HEK293 (cell line): ENCODE results near the gene MRPL39.

Experiments used
- CTCF ChIA-PET: fragments of 350-600 bp; formaldehyde crosslinking; extraction: SDS; loops from one replicate; lab custom pipeline; 2021; ENCODE audit warnings: antibody characterized with exemption; lab: Yijun Ruan, JAX
- POLR2A ChIA-PET: fragments of 300-600 bp; formaldehyde crosslinking; extraction: SDS; loops from one replicate; lab custom pipeline; 2020; ENCODE audit warnings: antibody characterized with exemption, inconsistent platforms; lab: Yijun Ruan, JAX
- H3K27ac ChIP-seq: fragments of 200-500 bp; sonication (Bioruptor generic); 2 replicates; pipeline ENCODE4 v1.5.1; 2014; ENCODE audit warnings: low read depth, low read length, control low read depth, inconsistent platforms; ENCODE audit errors: extremely low read depth
- H3K36me3 ChIP-seq, 2 experiments: fragments of 200-500 bp in 1 of 2; sonication (Bioruptor generic) in 1 of 2; 1 replicate in 1 of 2; 2 replicates in 1 of 2; pipeline ENCODE4 v1.5.1; 2014 to 2017; ENCODE audit warnings: inconsistent platforms in 2 of 2, low read length in 2 of 2; ENCODE audit not compliant: control insufficient read depth in 2 of 2, insufficient read depth in 1 of 2
- H3K4me1 ChIP-seq: fragments of 200-500 bp; sonication (Bioruptor generic); 2 replicates; pipeline ENCODE4 v1.5.1; 2014; ENCODE audit warnings: mild to moderate bottlenecking, low read length, inconsistent platforms; ENCODE audit not compliant: control insufficient read depth, insufficient read depth
- H3K4me3 ChIP-seq: 2 replicates; pipeline ENCODE4 v1.5.1; 2011; ENCODE audit warnings: low read depth, mild to moderate bottlenecking, control low read depth, low read length, moderate library complexity
- H3K9me3 ChIP-seq: fragments of 200-500 bp; sonication (Bioruptor generic); 2 replicates; pipeline ENCODE4 v1.5.1; 2014; ENCODE audit warnings: low read depth, low read length, inconsistent platforms; ENCODE audit not compliant: control insufficient read depth, insufficient read depth
- BCL11A ChIP-seq: fragments of 450-650 bp; formaldehyde crosslinking; IDR thresholded peaks from 2 replicates; pipeline ENCODE4 v1.5.1; 2016; ENCODE audit warnings: low read depth, missing biosample characterization, missing genetic modification characterization
- HOXD13 ChIP-seq: sonication (generic); formaldehyde crosslinking; IDR thresholded peaks from 2 replicates; pipeline ENCODE4 v1.8.0; 2022; ENCODE audit warnings: missing genetic modification reagents, borderline replicate concordance
- KLF9 ChIP-seq: fragments of 450-650 bp; formaldehyde crosslinking; IDR thresholded peaks from 2 replicates; pipeline ENCODE4 v1.5.1; 2016; ENCODE audit warnings: missing biosample characterization, missing genetic modification characterization, low read depth
- MEIS1 ChIP-seq: sonication (generic); formaldehyde crosslinking; IDR thresholded peaks from 2 replicates; pipeline ENCODE4 v1.8.1; 2022; ENCODE audit warnings: missing genetic modification reagents, mild to moderate bottlenecking, borderline replicate concordance
- MYNN ChIP-seq: fragments of 450-650 bp; formaldehyde crosslinking; IDR thresholded peaks from 2 replicates; pipeline ENCODE4 v1.5.1; 2016; ENCODE audit warnings: missing biosample characterization, missing genetic modification characterization, borderline replicate concordance
- PBX3 ChIP-seq: sonication (generic); formaldehyde crosslinking; IDR thresholded peaks from 2 replicates; pipeline ENCODE4 v1.8.1; 2022; ENCODE audit warnings: mild to moderate bottlenecking, moderate library complexity, missing genetic modification reagents
- REPIN1 ChIP-seq: fragments of 450-650 bp; formaldehyde crosslinking; IDR thresholded peaks from 2 replicates; pipeline ENCODE4 v1.5.1; 2017; ENCODE audit warnings: missing biosample characterization, missing genetic modification characterization, low read depth
- SP2 ChIP-seq: fragments of 450-650 bp; formaldehyde crosslinking; IDR thresholded peaks from 2 replicates; pipeline ENCODE4 v1.5.1; 2016; ENCODE audit warnings: missing biosample characterization, missing genetic modification characterization
- YY2 ChIP-seq: fragments of 450-650 bp; formaldehyde crosslinking; IDR thresholded peaks from 2 replicates; pipeline ENCODE4 v1.5.1; 2016; ENCODE audit warnings: missing biosample characterization, missing genetic modification characterization
- ZBTB10 ChIP-seq: fragments of 450-650 bp; formaldehyde crosslinking; IDR thresholded peaks from 2 replicates; pipeline ENCODE4 v1.5.1; 2016; ENCODE audit warnings: missing biosample characterization, missing genetic modification characterization
- ZBTB21 ChIP-seq: fragments of 450-650 bp; formaldehyde crosslinking; IDR thresholded peaks from 2 replicates; pipeline ENCODE4 v1.5.1; 2017; ENCODE audit warnings: missing biosample characterization, missing genetic modification characterization
- ZBTB26 ChIP-seq: fragments of 450-650 bp; formaldehyde crosslinking; optimal IDR thresholded peaks from 2 replicates; pipeline ENCODE3; 2016; ENCODE audit warnings: missing biosample characterization, mild to moderate bottlenecking, missing genetic modification characterization
- ZFHX2 ChIP-seq: fragments of 450-650 bp; formaldehyde crosslinking; conservative IDR thresholded peaks from 2 replicates; pipeline ENCODE4 v1.5.1; 2016; ENCODE audit warnings: missing biosample characterization, missing genetic modification characterization
- ZNF140 ChIP-seq: fragments of 450-650 bp; formaldehyde crosslinking; IDR thresholded peaks from 2 replicates; pipeline ENCODE4 v1.5.1; 2016; ENCODE audit warnings: missing biosample characterization, missing genetic modification characterization
- ZNF18 ChIP-seq: fragments of 450-650 bp; formaldehyde crosslinking; IDR thresholded peaks from 2 replicates; pipeline ENCODE4 v1.5.1; 2016; ENCODE audit warnings: missing biosample characterization, missing genetic modification characterization
- ZNF214 ChIP-seq: fragments of 450-650 bp; formaldehyde crosslinking; IDR thresholded peaks from 2 replicates; pipeline ENCODE4 v1.5.1; 2017; ENCODE audit warnings: missing biosample characterization, mild to moderate bottlenecking, missing genetic modification characterization, borderline replicate concordance
- ZNF221 ChIP-seq: fragments of 450-650 bp; formaldehyde crosslinking; IDR thresholded peaks from 2 replicates; pipeline ENCODE4 v1.5.1; 2017; ENCODE audit warnings: missing biosample characterization, missing genetic modification characterization, borderline replicate concordance
- ZNF223 ChIP-seq: fragments of 450-650 bp; formaldehyde crosslinking; IDR thresholded peaks from 2 replicates; pipeline ENCODE4 v1.5.1; 2016; ENCODE audit warnings: missing biosample characterization, missing genetic modification characterization
- ZNF292 ChIP-seq: fragments of 450-650 bp; formaldehyde crosslinking; IDR thresholded peaks from 2 replicates; pipeline ENCODE4 v1.5.1; 2016; ENCODE audit warnings: low read depth, missing biosample characterization, missing genetic modification characterization, borderline replicate concordance
- ZNF341 ChIP-seq: fragments of 450-650 bp; formaldehyde crosslinking; IDR thresholded peaks from 2 replicates; pipeline ENCODE4; 2016; ENCODE audit warnings: low read depth, missing biosample characterization, missing genetic modification characterization
- ZNF350 ChIP-seq: fragments of 450-650 bp; formaldehyde crosslinking; IDR thresholded peaks from 2 replicates; pipeline ENCODE4 v1.5.0; 2017; ENCODE audit warnings: missing biosample characterization, mild to moderate bottlenecking, missing genetic modification characterization
- ZNF426 ChIP-seq: fragments of 450-650 bp; formaldehyde crosslinking; IDR thresholded peaks from 2 replicates; pipeline ENCODE4 v1.5.1; 2017; ENCODE audit warnings: missing biosample characterization, missing genetic modification characterization, mild to moderate bottlenecking, inconsistent platforms, moderate library complexity
- ZNF558 ChIP-seq: fragments of 450-650 bp; formaldehyde crosslinking; IDR thresholded peaks from 2 replicates; pipeline ENCODE4 v1.5.1; 2016; ENCODE audit warnings: missing biosample characterization, missing genetic modification characterization
- ZNF623 ChIP-seq: fragments of 450-650 bp; formaldehyde crosslinking; IDR thresholded peaks from 2 replicates; pipeline ENCODE4 v1.5.1; 2016; ENCODE audit warnings: missing biosample characterization, missing genetic modification characterization
- ZNF76 ChIP-seq: fragments of 450-650 bp; formaldehyde crosslinking; IDR thresholded peaks from 2 replicates; pipeline ENCODE4; 2016; ENCODE audit warnings: low read depth, missing biosample characterization, missing genetic modification characterization, borderline replicate concordance
- ZNF776 ChIP-seq: fragments of 450-650 bp; formaldehyde crosslinking; IDR thresholded peaks from 2 replicates; pipeline ENCODE4 v1.5.0; 2017; ENCODE audit warnings: missing biosample characterization, missing genetic modification characterization, borderline replicate concordance
- ZNF785 ChIP-seq: fragments of 450-650 bp; formaldehyde crosslinking; IDR thresholded peaks from 2 replicates; pipeline ENCODE4 v1.5.1; 2016; ENCODE audit warnings: missing biosample characterization, missing genetic modification characterization

MRPL39 gene

GRCh38 chr21:25565272-25566211 is 41.7 kb downstream of the MRPL39 start:
- Histone ChIP-seq H3K36me3 (peaks cover 0 to 55% of the 10 kb centered on the region in 2 experiments; a peak in 1 of 3 replicates), H3K27ac (no peak overlapping the region), H3K4me1 (no peaks in the 10 kb centered on the region), H3K9me3 (no peaks in the 10 kb centered on the region), H3K4me3 (no peak overlapping the region)
- POLR2A ChIA-PET = no interaction called here
- CTCF ChIA-PET = no interaction called here
- no peak for TF ChIP-seq ZBTB21 (tag by site-specific recombination)
- no peak for TF ChIP-seq PBX3 (CRISPR knock-in tag)
- no peak for TF ChIP-seq ZNF426 (tag by site-specific recombination)
- no peak for TF ChIP-seq ZNF76
- no peak for TF ChIP-seq ZNF785 (tag by site-specific recombination)
- no peak for TF ChIP-seq HOXD13 (CRISPR knock-in tag)
- TF ChIP-seq YY2 (tag by site-specific recombination) = no peak
- no peak for TF ChIP-seq ZNF223 (tag by site-specific recombination)
- no peak for TF ChIP-seq REPIN1 (tag by site-specific recombination)
- TF ChIP-seq MYNN (tag by site-specific recombination) = no peak
- no peak for TF ChIP-seq ZNF221 (tag by site-specific recombination)
- TF ChIP-seq BCL11A (tag by site-specific recombination) = no peak

GRCh38 chr21:25564349-25564948 is 42.8 kb downstream of the MRPL39 start:
- H3K4me3 ChIP-seq = no peak overlapping the region
- POLR2A ChIA-PET = no interaction called here
- CTCF ChIA-PET = no interaction called here
- no peak overlapping the region for H3K27ac ChIP-seq
- no peaks in the 10 kb centered on the region for H3K4me1 ChIP-seq
- H3K9me3 ChIP-seq = no peaks in the 10 kb centered on the region
- H3K36me3 ChIP-seq = peaks cover 0 to 55% of the 10 kb centered on the region in 2 experiments; a peak in 1 of 3 replicates
- TF ChIP-seq ZNF623 (no peak), ZNF214 (tag by site-specific recombination) (no peak), MEIS1 (CRISPR knock-in tag) (no peak), ZFHX2 (tag by site-specific recombination) (no peak), ZBTB10 (tag by site-specific recombination) (no peak), ZNF292 (tag by site-specific recombination) (no peak), SP2 (no peak), ZNF558 (tag by site-specific recombination) (no peak), ZNF776 (no peak), ZNF140 (tag by site-specific recombination) (no peak), ZNF350 (tag by site-specific recombination) (no peak), YY2 (tag by site-specific recombination) (no peak), ZNF18 (tag by site-specific recombination) (no peak), KLF9 (tag by site-specific recombination) (no peak), ZBTB26 (tag by site-specific recombination) (no peak), ZNF341 (tag by site-specific recombination) (no peak)
